ENCODE measurements around the gene MADD.

Gene MADD

DNA sequence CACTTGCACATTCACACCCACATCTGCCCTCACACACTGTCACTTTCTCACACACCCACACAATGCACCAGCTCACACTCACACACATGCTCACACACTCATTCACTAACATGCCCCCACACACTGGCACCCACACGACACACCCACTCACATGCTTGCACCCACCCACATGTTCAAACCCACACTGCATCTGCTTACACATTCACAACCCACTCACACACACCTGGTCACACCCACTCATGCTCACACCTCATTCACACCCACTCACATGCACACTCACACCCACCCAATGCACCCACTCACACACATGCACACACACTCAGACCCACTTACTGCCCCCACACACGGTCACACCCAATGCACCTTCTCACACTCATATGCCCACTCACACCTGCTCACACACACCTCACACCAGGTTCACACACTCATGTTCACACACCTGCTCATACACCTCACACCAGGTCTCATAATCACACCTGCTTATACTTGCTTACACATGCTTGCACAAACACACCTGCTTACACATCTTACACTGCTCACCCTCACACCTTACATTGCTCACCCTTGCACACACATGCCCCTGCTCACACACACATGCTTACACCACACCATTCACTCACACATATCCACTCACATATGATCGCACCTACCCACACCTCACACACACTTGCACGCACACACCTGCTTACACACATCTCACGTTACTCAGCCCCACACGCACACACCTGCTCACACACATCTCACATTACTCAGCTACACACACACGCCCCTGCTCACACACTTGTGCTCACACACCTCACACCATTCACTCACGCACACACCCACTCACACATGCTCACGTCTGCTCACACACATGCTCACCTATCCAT, 86.4 kb downstream of the MADD start:
- DNase-seq (ENCODE audit: low read depth in 2 of 3, low spot score in 1 of 3), result no peak

DNA sequence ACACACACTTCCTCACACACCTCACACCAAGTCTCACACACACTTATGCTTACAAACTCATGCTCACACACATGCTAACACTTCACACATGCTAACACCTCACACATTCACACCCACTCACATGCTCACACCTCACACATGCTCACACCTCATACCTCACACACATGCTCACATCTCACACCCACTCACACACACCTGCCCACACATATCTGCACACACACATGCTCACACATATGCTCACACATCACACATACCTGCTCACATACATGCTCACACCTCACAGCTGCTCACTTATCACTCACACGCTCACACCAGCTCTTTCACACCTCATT, 87.0 kb downstream of the MADD start:
- no peak for DNase-seq (ENCODE audit: low read depth in 2 of 3, low spot score in 1 of 3)

DNA sequence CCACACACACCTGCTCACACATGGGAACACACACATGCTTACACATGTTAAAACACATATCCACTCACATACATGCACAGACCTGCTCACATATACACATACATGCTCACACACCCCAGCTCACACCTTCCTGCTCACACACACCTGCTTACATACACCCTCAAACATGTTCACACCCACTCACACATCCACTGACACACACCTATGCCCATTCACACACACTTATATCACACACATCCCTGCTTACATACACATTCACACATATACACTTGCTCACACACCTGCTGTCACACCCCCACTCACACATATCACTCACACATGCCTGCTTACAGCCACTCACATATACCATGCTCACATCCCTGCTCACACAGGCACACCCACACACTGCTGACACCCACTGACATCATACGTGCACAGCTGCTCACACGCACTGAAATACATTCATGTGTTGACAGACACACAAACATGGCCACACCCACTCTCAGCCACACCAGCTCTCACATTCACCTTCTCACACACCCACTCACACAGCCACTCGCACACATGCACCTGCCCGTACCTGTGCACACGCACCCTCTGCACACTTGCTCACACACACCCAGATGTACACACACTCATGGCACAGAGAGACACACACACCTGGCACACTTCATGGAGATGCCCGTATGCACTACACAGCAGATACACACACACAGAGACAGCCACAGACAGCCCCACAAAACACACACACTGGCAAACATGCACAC, 88.2 kb downstream of the MADD start:
- no peak for DNase-seq (ENCODE audit: low read depth in 2 of 3, low spot score in 1 of 3)

DNA sequence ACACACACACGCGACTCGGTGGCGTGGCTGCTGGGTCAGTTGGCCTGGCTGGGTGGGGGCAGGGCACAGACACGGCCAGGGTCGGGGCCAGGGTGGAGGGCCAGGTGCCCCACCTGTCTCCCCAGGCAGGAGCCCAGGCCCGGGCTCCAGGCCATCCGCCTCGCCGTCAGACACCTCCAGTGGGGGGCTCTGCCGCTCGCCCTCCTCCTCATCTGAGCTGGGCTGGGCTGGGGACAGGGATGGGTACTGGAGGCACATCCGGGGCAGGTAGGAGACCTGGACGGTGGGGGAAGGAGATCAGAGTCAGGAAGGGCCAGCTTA, 88.8 kb downstream of the MADD start:
- DNase-seq (ENCODE audit: low read depth in 2 of 3, low spot score in 1 of 3), result no peak

DNA sequence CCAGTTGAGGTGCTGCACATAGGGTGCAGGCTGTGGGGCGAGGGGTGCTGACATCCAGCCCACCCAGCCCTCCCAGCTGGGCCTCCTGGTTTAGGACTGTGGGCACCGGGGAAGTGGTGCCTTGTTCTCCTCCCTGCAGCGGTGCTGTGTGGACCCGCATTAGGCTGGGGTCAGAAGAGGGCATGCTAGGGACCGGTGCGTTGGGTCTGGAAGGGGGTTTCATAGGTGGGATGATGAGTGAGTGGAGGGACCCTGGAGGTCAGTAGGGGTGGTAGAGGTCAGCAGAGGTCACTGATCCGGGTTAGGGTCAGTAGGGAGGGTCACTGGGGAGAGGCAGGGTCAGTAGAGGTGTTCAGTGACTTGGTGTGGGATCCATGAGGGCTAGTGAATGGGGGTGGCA, 89.2 kb downstream of the MADD start:
- no peak for DNase-seq (ENCODE audit: low read depth in 2 of 3, low spot score in 1 of 3)

DNA sequence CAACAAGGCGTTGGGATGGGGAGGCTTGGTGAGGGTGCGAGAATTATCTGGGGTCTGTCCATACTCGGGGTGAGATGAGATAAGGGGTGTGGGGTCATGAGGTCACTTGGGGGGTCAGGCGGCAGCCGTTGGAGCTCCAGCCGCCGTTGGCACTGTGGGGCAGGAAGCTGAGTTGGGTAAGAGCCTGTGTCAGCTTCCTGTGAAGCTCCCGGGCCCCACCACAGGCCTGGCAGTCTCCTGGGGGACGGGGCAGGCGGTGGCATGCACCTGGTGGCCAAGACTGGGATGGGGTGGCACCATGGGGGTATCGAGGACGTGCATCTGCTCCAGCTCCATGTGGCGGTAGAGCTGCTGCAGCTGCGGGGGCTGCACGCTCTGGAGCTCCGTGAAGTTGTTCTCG, 89.7 kb downstream of the MADD start:
- no peak for DNase-seq (ENCODE audit: low read depth in 2 of 3, low spot score in 1 of 3)

DNA sequence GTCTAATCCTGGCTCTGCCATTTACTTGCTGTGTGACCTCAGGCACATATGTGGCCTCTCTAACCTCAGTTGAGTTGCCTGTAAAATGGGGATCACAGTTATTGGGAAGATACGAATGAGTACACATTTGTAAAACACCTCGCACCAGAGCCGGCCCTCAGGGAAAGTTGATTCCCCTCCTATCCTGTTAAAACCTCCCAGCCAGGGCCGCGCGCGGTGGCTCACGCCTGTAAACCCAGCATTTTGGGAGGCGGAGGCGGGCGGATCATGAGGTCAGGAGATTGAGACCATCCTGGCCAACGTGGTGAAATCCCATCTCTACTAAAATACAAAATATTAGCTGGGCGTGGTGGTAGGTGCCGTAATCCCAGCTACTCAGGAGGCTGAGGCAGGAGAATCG, 90.4 kb downstream of the MADD start:
- DNase-seq (ENCODE audit: low read depth in 2 of 3, low spot score in 1 of 3), result no peak

DNA sequence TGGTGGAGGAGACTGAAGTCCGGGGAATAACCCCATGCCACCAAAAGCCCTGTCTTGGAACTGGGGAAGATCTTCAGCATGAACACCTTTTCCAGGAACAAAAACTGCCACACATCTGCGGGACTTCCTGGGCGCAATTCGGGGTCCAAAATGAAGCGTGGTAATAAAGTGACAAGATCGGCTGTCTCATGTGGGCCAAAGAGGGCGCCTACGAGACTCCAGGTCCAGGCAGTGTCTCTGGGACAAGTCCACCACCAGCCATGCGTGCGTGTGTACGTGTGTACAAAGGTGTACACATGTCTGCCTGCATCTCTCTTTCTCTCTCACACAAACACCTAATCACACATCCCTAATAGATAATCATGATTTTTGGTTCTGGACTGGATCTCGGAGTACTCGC, 91.5 kb downstream of the MADD start:
- no peak for DNase-seq (ENCODE audit: low read depth in 2 of 3, low spot score in 1 of 3)

DNA sequence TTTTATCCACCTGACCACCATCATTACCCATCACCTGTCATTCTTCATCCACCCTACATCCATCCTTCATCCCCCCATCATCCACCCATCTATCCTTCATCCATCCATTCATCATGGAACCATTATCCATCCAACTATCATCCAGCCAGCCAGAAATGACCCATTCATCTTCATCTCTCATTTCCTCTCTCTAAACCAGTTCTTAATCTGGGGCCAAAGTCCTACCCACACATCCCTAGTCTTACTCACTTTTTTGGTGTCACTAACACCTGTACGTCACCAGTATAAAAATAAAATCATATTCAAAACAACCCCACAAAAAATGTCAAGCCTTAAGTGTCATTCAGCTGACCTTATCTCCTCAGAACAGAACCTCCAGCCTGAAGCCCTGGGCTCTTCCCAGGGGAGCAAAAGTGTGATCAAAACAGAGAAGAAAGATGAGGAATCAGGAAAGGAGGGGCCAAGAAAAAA, 96.1 kb downstream of the MADD start:
- no peak for DNase-seq (ENCODE audit: low read depth in 2 of 3, low spot score in 1 of 3)

DNA sequence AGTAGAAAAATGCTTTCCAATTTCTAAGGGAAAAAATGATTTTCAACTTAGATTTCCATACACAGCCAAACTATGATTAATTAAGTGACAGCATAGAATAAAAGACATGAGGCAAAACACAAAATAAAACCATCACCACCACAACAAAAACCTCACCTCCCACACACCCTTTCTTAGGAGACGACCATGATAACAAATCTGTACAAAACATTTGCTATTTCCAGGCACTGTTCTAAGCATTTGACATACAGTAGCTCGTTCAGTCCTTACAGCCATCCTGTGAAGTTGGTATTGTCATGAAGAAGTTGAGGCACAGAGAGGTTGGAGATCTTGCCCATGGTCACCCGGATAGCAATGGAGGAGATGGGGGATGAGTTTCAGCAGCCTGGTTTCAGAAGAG, 99.7 kb downstream of the MADD start:
- DNase-seq (ENCODE audit: low read depth in 2 of 3, low spot score in 1 of 3), result peak in 1 of 3 donors; percentile 37

DNA sequence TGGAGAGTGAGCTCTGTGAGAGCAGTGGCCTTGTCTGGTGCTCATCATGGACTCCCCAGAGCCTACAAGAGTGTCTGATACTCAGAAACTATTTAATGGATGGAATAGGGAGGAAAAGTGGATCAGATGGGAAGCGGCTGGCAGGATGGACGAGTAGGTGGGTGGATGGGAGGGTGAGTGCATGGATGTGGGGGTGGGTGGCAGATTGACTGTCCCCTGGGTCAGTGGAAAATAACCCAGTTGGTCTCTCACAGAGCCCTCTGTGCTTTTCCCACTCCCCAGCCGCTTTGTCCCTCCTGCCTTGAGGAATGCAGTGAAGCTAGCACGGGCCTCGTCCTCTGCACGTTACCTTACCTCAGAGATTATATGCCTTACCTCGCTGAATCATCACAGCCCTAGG, 102.5 kb downstream of the MADD start:
- DNase-seq (ENCODE audit: low read depth in 2 of 3, low spot score in 1 of 3), result no peak

DNA sequence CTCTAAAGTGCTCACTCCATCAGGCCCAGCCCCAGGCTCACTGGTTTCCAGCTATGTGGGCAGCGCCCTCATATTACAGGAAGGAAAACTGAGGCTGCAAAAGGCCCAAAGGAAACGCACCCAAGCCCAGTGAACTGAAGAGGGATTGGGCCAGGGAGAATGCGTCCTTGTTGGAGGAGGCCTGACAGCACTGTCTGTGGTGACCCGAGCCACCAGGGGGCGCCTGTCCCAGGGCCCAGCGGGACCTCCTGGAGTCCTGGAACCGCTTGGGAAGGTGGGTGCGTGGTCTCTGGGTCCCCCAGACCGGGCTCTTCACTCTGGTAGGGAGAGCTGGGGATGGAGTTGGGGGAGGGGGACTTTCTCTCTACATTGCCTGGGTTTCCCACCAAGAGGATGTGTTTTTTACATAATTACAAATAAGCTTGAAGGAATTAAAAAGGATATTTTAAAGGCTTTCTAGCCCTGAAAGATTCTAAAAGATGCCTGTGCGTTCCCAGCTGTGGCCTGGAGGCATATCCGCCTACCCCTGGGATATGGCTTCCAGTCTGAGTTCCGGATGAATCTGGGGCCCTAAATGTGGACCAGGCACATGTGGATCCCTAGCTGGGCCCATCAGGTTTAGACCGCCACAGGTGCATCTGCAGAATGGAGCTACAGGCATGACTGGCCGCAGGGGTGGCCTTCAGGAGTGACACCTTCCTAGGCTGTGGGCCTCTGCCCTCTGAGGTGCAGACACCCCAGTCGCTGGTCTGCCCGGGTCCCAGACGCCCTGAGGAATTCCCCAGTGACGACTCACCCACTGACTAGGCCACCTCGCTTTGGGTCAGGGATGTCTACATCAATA, 104.2 kb downstream of the MADD start:
- peak; percentile 73 to 85 (median 83) for DNase-seq (ENCODE audit: low read depth in 2 of 3, low spot score in 1 of 3)

DNA sequence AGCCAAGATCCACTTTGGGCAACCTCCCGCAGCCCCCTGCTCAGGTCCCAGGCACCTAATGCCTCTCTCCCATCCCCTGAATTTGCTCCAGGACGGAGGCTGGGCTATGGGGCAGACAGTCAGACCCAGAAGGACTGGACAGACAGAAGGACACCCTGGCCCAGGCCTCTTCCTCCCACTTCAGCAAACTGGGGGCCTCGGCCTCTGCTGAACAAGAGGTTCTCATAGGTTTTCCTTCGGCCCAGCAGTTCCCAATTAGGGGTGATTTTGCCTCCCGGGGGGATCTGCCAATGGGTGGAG, 104.7 kb downstream of the MADD start:
- no peak for DNase-seq (ENCODE audit: low read depth in 2 of 3, low spot score in 1 of 3)

DNA sequence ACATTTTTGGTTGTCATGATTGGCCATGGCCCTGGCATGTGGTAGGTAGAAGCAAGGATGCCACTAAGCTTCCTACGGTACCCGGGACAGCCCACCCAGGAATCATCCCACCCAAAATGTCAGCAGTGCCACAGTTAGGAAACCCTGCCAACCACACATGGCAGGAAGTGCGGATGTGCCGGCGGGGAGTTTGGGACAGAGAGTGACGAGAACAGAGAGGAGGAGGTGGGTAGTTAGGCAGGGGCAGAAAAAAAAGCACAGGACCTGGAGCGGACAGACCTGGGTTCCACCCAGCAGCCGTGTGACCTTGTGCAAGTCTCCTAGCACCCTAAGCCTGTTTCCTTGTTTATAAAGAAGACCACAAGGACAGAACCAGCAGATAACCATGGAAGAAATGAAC, 105.1 kb downstream of the MADD start:
- DNase-seq (ENCODE audit: low read depth in 2 of 3, low spot score in 1 of 3), result no peak

DNA sequence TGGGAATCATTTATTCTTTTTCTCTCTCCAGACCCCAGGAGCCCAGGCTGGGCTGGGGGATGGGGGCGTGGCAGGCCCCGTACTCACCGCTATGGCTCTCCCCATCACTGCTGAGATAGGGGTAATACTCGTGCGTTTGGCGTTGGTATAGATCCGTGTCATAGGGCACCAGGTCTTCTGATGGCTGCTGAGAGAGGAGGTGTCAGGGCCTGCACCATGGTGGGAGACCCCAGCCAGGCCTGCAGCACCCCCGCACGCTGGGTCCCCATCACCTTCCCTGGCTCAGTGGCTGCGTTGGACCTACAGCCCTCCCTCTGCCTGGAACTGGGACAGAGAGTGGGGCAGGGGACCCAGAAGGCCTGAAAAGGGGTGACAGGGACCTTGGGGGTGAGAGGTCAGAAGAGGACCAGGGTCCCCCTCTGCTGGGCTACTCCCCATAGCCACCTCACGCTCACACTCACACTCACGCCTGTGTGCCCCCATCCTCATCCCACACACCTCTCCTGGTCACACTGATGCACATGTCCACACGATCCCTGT, 105.7 kb downstream of the MADD start:
- no peak for DNase-seq (ENCODE audit: low read depth in 2 of 3, low spot score in 1 of 3)

DNA sequence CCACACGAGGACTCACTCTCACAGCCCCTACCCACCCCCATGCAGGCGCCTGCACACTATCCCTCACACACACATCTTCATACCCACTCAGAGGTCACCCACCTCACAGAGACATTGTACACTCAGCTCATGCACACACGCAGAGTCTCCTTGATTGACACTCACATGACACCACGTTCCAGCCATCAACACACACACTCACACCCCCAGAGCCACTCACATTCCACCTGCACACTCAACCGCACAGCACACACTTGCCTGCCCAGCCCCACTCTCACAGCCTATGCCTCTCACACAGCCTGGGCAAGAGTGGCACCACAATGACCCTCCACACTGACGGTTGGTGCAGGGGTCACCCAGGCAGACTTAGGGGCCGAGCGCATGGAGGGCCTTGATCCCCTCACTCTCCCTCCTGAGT, 106.2 kb downstream of the MADD start:
- no peak for DNase-seq (ENCODE audit: low read depth in 2 of 3, low spot score in 1 of 3)

DNA sequence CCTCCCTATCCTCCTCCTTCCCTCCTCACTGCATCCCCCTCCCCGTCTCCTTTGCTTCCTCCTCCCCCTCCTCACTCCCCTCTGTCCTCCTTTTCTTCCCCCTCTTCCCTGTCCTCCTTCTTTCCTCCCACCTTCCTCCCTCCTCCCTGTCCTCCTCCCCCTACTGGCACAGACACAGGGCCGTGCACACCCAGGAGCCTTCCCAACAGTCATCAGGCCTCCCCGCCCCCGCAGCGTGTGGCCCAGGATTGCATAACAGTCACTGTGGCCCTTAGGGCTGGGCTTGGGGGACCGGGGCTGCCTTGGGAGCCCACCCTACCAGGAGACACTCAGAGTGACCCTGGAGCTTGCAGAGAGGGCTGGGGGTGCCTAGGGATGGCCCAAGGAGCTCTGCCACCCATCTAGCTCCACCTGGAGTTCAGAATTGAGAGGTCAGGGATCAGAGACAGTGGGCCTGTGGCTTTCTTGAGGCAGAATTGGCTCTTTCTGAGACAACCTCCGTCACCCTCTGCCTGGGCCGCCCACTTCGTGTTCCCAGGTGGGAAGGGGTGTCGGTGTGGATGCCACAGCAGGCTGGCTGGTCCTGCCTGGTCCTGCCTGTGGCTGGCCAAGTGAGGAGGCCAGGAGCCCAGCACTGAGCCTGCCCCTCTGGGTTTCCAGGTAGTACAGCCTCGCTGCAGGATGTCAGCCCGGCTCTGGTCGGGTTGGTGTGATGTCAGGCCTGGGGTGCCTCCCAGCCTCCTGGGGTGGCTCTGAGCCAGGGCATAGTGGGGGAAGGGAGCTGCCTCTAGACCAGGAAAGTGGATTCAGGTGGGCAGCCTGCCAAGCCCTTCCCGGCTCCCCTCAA, 106.8 kb downstream of the MADD start:
- DNase-seq (ENCODE audit: low read depth in 2 of 3, low spot score in 1 of 3), result no peak

DNA sequence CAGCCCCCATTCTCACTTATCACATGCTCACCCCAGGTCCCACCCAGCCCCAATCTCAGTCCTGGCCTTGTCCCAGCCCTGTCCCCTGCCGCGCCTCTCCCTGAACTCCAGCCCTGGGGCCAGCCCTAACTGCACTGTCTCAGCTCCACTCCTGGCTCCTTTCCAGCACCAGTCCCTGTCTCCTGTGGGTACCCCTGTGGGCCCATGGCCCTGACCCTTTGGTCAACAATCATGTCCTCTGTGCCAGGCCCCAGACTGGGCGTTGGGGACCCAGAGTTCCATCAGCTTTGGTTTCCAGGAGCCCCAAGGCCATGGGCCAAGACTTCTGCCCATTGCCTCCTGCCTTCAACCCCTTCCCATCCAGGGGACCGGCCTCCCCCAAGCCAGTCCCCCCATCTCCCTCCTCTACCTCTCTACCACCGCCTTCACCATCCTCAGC, 107.7 kb downstream of the MADD start:
- no peak for DNase-seq (ENCODE audit: low read depth in 2 of 3, low spot score in 1 of 3)

DNA sequence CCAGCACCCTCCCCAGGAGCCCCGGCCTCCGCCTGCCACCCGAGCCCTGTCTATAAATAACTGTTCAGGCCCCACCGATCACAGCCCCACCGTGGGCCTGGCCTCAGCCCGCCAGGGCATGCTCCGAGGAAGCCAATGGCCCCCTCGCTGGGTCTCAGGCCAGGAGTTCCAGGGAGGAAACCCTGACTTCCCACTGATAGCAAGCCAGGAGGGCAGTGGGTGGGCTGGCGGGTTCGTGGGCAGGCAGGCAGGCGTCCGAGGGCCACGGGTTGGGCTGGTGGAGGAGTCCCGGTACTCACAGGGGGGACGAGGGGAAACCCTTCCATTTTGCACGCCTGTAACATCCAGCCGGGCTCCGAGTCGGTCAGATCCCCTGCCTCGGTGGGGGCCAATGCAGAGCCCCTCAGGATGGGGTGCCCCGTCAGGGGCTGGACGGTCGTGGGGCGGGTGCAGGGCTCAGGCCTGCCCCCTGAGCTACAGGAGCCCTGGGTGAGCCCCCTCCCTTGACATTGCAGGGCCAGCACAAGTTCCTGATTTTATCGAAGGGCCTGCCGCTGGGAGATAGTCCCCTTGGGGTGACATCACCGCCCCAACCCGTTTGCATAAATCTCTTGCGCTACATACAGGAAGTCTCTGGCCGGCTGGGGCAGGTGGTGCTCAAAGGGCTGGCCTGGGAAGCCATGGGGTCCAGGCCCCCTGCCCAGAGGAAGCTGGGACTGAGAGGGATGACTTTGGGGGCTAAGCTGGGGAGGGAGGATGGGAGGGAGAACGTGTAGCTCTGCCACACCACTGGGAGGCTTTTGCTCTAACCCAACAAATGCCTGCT, 108.3 kb downstream of the MADD start, which contains the start of gene SPI1:
TSS of gene SPI1 (minus strand) at position 538 of the 826 bp plus-strand sequence. CDS start at position 344, 194 bp downstream.
- no peak for DNase-seq (ENCODE audit: low read depth in 2 of 3, low spot score in 1 of 3)

DNA sequence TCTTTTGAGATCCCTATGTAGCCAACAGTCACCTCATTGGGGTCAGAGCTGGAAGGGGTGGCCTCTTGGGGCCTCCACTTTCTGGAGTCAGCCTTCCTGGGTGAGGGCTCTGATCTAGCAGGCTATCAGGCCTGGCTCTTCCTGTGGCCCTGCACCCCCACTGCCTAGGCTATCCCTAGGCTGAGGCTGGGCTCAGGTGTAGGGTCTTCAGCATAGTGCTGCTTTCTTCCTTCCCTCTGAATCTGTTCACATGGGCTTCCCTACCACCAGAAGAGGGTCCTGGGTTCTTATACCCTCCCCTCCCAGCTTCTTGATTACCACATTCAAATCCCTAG, 108.9 kb downstream of the MADD start:
- DNase-seq (ENCODE audit: low read depth in 2 of 3, low spot score in 1 of 3), result no peak
